ENCODE results near the gene CCDC28B.
"Not testable (repeated sequence)": the region's sequence is repeated elsewhere in the genome, so short reads cannot be mapped to it uniquely, and the experiment has no call there.

CCDC28B gene

DNA sequence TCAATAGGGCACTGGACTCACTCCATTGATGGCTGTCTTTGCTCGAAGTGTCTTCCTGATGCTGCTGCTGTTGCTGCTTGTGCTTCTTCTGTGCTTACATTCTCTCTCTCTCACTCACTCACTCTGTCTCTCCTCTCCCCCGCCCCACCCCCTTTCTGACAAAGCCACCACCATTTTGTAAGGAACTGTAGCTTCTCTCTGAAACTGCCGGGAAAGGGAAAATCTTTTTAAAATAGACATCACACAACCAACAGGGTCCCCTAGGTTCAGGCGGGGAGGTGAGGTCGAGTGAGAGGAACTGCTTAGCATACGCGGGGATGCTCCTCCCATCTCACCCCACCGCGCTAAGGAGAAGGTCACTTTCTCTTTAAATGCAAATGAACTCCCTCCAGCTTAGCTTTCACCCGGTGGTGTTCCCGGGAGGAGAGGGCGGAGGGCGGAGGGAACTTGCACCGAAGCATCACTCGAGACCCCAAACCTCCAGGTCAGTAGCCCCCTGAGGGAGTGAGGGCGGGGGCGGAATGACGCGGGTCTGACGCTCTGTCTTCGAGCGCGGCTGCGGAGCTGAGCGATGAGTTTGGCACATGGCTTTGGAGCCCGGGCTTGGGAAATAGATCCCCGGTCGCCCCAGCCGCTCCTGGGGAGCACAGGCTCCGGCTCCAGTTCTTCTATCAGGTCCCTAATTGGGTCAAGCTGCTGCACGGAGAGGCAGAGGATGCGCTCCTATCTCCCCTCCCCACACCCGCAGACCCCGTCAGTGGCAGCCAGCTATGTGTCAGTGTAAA, at the start of gene CCDC28B:
TSS of gene CCDC28B (plus strand) at position 370 of the 785 bp plus-strand sequence. CDS start 1,341 bp downstream, outside the sequence.
- peak; percentile 59 for DNase-seq

DNA sequence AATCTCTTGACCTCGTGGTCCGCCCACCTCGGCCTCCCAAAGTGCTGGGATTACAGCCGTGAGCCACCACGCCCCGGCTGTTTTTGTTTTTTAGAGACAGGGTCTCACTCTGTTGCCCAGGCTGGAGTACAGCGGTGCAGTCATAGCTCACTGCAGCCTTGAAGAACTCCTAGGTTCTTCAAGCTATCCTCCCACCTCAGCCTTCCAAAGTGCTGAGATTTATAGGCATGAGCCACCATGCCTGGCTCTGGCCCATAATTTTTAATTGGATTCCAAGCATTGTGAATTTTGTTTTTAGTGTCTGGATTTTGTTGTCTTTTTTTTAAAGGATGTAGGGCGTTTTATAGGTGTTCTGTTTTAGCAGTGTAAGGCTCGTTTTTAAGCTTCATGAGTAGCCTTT, 49.5 kb upstream of the CCDC28B start:
- DNase-seq, result no peak

DNA sequence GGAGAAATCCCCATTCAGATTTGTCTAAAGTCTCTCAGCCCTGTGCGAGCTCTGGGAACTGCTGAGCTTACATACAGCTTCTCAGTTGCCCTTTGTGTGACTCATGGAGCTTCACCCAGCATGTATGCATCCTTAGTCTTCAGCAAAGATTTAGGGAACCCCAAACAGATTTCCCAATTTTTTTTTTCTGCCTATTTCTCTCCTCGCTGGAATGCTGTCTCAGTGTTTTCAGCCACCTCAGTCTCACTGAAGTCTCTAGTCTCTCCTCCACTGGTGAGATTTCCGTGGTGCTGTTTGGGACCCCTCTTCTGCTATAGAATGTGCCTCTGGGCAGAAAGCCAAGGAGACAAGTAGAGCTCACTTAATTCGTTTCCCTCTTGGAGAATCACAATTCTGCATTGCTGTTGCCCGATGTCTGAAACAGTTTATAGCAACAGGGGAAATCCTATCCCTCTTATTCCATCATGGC, 49.0 kb upstream of the CCDC28B start:
- DNase-seq, result no peak

DNA sequence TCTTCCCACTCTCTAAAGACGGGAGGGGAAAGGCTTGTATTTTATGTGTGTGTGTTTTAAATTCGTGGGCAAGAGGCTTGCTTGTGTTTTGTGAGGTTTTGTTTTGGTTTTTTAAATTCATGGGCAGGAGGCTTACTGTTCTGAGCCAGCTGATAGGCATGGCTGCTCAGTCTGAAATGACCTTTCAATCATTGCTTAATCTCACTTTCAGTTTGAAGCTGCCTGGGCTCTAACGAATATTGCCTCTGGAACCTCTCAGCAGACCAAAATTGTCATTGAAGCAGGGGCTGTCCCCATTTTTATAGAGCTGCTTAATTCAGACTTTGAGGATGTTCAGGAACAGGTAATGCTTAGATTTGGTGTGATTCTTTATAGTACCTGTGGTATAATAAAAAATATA, 41.2 kb upstream of the CCDC28B start:
- DNase-seq, result no peak

DNA sequence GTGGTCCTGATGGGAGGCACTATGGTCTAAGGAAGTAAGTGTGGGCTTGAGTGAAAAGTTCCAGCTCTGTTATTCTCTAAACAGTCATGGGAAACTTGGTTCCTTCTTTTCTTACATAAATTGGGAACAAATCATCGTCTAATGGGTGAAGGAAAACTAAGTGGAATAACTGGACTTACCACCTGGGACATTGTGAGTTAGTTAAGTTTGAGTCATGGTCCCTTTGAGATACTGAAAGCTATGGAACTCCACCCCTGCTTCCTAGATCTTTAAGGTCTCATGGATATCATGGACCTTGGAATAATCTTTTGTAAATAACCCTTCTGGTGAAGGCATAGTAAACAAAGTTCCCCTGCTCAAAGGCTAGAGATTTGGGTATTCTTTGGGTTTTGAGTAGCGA, 37.0 kb upstream of the CCDC28B start:
- DNase-seq, result no peak

DNA sequence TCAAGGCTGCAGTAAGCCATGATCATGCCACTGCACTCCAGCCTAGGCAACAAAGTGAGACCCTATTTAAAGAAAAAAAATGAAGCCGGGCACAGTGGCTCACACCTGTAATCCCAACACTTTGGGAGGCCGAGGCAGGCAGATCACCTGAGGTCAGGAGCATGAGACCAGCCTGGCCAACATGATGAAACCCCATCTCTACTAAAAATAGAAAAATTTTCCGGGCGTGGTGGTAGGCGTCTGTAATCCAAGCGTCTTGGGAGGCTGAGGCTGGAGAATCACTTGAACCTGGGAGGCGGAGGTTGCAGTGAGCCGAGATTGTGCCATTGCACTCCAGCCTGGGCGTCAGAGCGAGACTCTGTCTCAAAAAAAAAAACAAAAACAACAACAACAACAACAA, 34.8 kb upstream of the CCDC28B start:
- DNase-seq, result not testable (repeated sequence)

DNA sequence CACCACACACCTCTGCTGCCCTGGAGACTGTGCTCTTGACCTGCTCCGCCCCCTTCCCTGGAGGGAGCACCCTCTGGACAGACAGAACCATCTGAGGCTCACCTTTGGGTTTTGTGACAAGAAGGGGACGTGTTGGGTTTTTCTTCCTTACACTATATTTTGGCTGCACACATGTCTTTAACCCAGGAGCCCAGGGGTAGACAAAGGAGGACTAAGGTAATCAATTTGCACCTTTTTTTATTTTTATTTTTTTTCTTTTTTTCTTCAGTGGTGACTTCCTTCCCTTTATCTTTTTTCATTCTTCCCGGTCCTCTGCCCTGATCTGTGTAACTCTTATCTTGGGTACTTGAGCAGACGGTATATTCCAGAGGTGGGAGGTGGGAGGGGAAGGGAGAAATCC, 29.4 kb upstream of the CCDC28B start:
- DNase-seq, result no peak

DNA sequence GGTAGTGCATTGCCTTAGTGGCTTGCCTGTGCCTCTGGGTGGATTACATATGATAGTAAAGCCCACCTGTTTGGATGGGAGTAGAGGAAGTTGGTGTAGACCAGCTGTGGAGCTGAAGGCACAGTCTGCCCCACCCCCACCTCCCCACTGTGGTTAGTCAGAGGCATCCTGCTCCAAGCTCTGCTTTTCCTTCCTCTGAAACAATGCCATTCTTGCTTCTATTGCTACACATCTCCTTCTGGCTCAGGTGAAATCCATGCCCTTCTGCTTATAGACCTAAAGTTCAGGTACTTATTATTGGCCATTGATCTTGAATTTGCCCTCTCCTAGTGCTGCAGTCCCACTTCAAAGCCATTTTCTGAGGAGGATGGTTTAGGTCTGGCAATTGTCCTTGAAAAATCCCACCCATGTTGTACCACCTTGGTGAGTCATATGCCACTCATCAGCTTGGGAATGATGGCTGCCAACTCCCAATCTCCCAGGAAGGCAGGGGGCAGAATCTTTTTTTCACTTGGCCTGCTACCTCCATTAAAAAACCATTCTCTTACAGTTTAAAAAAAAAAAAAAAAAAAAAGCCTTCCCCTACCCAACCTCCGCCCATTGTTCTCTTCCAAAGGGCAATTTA, 27.7 kb upstream of the CCDC28B start:
- DNase-seq, result no peak

DNA sequence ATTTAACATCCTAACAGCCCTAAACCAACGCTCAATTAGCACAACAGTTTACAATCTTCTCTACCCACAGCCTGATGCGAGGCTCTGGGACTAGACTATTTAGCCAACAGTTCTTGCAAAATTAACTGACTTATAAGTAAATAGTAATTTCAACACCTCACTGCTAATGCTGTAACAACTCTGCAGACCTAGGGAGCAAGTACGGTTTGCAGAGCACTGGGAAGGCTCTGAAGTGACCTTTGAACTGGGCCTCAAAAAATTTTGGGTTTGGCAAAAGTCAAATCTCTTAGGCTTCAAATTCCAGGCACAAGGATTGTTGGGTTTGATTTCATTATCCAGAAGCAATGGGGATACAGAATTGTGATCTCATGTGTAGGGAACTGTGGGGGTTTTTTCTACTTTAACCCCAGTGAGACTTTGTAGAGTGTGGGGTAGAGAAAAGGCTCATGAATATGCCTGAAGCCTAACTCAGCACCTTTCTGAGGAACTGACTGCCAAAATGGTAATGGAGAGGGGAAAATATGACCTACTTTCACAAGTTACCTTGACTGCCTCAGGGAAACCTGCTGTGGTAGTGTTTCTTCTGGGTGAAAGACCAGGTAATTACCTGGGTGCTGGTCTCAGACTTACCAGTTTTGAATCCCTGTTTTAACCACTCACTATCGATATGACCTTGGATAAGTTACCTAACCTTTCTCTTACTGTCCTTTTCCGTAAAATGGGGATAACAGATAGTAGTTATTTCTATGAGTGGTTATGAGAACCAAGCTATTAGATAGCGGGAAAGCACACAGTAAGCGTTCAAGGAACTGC, 21.8 kb upstream of the CCDC28B start:
- no peak for DNase-seq

DNA sequence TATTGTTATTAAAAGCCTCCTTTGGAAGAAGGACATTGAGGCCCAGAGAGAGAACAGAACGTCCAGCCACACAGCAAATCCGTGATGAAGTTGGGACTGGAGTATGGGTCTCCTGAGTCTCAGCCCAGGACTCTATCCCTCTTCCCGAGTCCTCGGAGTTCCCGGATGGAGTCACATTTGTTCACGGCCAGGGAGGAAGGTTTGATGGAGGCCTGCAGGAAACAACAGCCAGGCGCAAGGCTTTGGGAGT, 21.3 kb upstream of the CCDC28B start:
- DNase-seq, result no peak

DNA sequence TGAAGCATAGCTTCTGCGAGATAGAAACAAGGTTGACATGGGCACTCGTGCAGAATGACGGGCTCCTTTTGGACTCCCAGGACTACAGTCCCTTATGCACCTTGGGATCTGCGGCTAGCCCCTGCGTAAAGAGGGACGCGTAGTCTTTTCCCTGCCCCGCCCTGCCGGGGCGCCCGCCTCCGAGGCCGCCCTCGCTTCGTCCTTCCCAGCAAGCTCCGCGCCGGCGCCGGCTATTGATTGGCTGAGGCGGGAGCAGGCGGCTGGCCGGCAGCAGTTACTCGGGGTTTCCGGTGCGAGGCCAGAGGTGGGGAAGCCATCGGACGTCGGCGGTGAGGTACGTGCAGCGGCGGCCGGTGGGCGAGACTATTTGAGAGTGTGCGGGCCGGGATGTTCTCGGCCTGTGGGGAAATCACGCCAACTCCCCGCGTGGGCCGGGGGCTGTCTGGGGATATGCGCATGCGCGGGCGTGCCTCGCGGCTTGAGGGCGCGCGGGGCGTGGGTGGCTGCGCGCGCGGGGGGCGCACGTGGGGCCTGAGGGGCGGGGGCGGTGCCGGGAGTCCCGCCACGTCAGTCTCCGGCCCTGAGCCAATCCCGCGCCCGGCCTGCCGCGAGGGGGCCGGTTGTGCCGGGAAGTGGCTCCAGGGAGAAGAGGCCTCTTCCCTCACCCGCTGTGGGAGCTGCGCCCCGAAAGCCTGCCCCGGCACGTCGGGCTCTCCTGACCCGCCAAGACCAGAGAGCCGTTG, 20.8 kb upstream of the CCDC28B start, which contains the start of gene TXLNA:
TSS of gene TXLNA (plus strand) at position 233 of the 743 bp plus-strand sequence. CDS start 671 bp downstream, outside the sequence.
- peak; percentile 94 for DNase-seq

DNA sequence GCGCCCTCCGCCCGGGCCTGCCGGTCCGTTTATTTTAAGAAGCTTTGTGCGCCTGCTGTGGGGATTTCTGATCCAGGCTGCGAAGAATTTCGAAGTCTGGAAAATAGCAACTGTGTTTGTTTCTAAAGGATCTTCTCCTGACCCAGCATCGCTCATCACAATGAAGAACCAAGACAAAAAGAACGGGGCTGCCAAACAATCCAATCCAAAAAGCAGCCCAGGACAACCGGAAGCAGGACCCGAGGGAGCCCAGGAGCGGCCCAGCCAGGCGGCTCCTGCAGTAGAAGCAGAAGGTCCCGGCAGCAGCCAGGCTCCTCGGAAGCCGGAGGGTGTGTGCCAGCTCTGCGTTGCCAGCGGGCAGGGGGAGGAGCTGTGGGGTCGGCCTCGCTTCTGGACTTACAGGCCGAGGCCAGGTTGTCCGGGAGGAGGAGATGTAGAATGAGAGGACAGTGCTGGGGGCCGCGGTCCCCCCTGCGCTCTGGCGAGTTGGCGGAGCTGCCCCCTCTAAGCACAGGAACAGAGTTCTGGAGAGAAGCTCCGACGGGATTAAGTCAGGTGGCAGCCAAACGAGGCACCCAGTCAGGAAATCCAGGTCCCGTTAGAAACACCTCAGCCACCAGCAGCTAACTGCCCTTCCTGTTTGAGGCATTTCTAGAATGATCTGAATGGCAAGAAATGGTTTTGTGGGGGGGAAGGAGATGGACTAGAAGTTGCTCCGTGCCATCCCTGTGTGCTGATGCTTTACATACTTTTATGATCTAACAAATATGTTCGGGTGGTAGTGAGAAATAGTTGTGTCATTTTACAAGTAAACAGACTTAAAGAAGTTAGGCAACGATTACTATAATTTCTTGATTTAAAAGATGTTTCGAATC, 20.0 kb upstream of the CCDC28B start:
- peak; percentile 59 for DNase-seq

DNA sequence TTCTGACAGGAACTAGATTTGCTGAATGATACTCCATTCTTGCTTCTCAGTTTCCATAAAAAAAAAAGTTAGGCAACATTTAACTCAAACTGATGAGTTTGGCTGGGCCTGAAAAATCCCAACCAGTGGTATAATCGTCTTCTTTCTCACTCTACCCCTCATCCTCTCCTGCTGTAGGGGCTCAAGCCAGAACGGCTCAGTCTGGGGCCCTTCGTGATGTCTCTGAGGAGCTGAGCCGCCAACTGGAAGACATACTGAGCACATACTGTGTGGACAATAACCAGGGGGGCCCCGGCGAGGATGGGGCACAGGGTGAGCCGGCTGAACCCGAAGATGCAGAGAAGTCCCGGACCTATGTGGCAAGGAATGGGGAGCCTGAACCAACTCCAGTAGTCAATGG, 19.3 kb upstream of the CCDC28B start:
- no peak for DNase-seq

DNA sequence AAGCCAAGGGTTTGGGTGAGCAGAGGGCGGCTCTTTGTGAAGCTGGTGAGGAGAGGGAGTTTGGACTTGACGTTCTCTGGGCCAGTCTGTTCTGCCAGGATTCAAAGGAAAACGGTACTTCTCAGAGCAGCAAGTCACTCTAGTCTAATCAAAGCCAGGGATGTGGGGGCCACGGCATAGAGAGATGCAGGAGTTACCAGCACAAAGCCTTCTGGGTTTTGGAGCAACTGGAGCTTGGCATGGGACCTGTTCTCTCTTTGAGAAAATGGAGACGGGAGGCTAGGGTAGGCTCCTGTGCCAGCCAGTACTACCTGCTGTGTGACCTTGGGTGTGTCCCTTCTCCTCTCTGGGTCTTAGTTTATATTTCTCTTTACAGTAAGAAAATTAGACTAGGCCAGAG, 18.8 kb upstream of the CCDC28B start:
- DNase-seq, result no peak

DNA sequence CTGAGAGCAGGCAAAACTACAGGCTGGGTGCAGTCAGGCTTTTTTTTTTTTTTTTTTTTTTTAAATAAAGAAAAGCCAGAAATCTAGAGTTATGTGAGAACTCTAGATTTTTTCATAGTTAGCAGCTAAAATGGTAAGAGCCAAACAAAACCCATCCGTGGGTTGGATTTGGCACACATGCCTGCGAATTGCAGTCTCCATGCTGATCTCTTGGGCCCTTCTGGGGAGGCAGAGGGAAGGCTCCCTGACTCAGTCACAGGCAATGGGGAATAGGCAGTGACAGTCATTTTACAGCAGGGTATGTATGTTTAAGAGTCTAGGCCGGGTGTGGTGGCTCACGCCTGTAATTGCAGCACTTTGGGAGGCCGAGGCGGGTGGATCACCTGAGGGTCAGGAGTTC, 18.3 kb upstream of the CCDC28B start:
- DNase-seq, result no peak

DNA sequence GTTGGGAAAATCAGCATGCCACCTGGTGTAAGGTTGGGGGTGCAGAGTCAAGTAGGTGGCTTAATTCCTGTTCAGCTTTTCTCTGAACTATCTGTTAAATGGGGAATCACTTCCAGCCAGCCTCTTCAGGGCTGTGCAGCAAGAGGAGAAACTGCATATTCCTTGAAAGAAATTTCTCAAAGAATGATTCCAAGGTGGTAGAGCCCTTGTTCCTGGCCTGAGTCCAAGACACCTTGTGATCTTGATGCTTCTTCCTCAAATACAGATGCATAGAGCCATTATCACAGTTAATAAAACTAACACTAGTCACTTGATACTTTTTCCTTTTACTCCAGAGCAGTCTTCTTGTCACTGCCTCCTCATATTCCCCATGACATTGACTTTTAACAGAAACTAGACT, 15.7 kb upstream of the CCDC28B start:
- DNase-seq, result no peak

DNA sequence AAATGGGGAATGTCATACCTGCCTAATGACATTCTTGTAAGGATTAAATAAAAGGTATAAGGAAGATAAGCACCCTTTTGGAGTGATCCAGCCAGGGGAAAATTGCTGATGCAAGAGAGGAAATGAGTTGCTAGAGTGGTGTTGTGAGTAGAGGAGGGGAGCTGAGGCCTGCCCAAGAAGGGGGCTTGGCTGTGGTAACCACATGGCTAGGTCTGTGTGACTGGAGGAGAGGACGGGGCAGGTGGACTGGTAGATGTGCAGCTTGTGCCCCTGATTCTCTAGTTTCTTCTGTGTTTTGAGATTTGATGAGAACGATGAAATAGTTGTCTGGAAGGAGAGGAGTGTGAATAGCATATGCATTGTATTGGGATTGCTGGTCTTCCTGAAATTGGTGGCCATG, 14.3 kb upstream of the CCDC28B start:
- DNase-seq, result no peak

DNA sequence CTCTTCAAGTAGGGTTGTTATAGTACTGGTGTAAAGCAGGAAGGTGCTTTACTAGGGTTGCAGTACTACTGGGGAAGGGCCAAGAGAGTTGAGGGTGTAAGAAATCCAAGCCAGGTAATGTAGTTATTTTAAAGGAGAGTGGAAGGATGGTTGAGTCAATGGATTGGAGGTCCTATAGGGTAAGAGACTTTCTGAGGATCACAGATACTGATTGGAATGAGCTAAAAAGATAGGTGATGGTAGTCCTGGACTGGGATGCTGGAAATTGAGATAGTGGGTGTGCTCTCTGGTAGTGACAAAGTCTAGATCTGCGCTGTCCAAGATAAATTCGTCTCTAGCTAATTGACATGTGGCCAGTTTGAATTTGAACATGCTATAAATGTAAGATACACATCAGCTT, 13.9 kb upstream of the CCDC28B start:
- DNase-seq, result no peak

DNA sequence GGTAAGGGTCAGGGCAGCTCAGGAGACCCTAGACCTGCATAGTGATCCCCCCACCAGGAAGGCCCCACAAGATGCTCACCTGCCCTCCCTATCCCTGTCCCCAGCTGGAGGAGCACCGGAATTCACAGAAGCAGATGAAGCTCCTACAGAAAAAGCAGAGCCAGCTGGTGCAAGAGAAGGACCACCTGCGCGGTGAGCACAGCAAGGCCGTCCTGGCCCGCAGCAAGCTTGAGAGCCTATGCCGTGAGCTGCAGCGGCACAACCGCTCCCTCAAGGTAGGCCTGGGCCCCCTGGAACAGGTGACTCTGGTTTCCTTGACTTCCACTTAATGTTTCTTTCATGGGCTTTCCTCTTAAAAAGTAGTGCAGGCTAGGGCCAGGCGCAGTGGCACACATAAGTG, 12.5 kb upstream of the CCDC28B start:
- no peak for DNase-seq

DNA sequence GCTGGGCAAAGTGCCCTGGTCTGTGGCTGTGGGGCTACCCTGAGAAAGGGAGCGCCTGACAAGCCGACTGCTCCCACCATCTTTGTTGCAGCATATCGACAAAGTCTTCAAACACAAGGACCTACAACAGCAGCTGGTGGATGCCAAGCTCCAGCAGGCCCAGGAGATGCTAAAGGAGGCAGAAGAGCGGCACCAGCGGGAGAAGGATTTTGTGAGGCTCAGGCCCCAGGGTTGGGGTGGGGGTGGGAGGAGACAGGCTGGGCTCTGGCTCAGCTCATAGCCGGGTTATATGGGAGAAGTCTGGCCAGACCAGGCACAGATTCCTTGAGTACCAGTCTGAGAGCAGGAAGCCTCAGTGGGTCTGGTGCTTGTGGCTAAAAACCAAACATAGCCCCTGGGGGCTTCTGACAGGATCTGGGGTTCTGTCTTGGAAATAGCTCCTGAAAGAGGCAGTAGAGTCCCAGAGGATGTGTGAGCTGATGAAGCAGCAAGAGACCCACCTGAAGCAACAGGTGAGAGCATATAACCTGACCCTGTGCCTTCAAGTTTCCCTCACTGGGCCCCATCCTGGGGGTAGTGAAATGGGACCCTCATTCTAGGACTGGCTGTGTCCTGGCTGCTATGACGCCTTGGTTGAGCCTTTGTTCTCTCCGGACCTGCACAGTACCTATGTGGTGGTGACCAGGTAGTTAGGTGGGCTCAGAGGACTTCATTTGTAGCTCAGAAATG, 8.0 kb upstream of the CCDC28B start:
- no peak for DNase-seq

DNA sequence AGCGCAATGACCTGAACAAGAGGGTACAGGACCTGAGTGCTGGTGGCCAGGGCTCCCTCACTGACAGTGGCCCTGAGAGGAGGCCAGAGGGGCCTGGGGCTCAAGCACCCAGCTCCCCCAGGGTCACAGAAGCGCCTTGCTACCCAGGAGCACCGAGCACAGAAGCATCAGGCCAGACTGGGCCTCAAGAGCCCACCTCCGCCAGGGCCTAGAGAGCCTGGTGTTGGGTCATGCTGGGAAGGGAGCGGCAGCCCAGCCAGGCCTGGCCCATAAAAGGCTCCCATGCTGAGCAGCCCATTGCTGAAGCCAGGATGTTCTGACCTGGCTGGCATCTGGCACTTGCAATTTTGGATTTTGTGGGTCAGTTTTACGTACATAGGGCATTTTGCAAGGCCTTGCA, 5.4 kb upstream of the CCDC28B start:
- DNase-seq, result no peak
